ENCODE results near the gene IL11. TPM values are rescaled to one million over a fixed set of nuclear protein-coding genes. Genes with fewer than 3 reads are reported as not detected.

IL11 gene
- total and polyA plus RNA-seq, 2 of the 13 experiments (the other 11 are each of a cell fraction or from before 2014, with no cell fraction given) = 2.5 to 2.9 TPM

DNA sequence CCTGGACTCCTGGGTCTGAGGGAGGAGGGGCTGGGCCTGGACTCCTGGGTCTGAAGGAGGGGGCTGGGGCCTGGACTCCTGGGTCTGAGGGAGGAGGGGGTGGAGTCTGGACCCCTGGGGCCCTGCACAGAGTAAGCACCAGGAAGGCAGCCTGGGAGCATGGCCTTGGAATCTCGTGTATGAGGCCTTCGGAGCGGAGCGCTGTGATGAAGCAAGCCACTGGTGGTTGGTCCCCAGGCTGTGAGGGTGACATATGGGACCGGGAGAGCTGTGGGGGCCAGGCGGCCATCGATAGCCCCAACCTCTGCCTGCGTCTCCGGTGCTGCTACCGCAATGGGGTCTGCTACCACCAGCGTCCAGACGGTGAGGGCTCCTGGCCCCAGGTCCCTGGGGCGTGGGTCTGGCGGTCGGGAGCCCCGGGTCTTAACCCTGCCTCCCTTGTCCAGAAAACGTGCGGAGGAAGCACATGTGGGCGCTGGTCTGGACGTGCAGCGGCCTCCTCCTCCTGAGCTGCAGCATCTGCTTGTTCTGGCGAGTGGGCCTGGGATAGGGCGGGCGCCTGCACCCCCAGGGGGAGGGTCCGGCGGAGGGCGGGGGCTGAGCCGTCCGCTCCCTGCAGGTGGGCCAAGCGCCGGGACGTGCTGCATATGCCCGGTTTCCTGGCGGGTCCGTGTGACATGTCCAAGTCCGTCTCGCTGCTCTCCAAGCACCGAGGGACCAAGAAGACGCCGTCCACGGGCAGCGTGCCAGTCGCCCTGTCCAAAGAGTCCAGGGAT lies 7.3 kb upstream of the IL11 start (continued):
- TF ChIP-seq, protein P1, sequence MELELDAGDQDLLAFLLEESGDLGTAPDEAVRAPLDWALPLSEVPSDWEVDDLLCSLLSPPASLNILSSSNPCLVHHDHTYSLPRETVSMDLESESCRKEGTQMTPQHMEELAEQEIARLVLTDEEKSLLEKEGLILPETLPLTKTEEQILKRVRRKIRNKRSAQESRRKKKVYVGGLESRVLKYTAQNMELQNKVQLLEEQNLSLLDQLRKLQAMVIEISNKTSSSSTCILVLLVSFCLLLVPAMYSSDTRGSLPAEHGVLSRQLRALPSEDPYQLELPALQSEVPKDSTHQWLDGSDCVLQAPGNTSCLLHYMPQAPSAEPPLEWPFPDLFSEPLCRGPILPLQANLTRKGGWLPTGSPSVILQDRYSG (CRISPR knock-in tag; IDR thresholded peaks at IDR 0.05) = no peak
- TF ChIP-seq, protein P2, sequence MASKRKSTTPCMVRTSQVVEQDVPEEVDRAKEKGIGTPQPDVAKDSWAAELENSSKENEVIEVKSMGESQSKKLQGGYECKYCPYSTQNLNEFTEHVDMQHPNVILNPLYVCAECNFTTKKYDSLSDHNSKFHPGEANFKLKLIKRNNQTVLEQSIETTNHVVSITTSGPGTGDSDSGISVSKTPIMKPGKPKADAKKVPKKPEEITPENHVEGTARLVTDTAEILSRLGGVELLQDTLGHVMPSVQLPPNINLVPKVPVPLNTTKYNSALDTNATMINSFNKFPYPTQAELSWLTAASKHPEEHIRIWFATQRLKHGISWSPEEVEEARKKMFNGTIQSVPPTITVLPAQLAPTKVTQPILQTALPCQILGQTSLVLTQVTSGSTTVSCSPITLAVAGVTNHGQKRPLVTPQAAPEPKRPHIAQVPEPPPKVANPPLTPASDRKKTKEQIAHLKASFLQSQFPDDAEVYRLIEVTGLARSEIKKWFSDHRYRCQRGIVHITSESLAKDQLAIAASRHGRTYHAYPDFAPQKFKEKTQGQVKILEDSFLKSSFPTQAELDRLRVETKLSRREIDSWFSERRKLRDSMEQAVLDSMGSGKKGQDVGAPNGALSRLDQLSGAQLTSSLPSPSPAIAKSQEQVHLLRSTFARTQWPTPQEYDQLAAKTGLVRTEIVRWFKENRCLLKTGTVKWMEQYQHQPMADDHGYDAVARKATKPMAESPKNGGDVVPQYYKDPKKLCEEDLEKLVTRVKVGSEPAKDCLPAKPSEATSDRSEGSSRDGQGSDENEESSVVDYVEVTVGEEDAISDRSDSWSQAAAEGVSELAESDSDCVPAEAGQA (IDR thresholded peaks at IDR 0.05; ENCODE audit: low read depth) = no peak
- TF ChIP-seq, protein P2 (CRISPR knock-in tag; IDR thresholded peaks at IDR 0.05; ENCODE audit: borderline replicate concordance) = no peak
- no peak for TF ChIP-seq FOXA1 (IDR thresholded peaks at IDR 0.05)
- no peak for TF ChIP-seq FOXA1 (CRISPR knock-in tag; IDR thresholded peaks at IDR 0.05)
- TF ChIP-seq MLLT10 (CRISPR knock-in tag; IDR thresholded peaks at IDR 0.05) = no peak
- no peak for TF ChIP-seq ZNF547 (CRISPR knock-in tag; IDR thresholded peaks at IDR 0.05)
- TF ChIP-seq, protein P3, sequence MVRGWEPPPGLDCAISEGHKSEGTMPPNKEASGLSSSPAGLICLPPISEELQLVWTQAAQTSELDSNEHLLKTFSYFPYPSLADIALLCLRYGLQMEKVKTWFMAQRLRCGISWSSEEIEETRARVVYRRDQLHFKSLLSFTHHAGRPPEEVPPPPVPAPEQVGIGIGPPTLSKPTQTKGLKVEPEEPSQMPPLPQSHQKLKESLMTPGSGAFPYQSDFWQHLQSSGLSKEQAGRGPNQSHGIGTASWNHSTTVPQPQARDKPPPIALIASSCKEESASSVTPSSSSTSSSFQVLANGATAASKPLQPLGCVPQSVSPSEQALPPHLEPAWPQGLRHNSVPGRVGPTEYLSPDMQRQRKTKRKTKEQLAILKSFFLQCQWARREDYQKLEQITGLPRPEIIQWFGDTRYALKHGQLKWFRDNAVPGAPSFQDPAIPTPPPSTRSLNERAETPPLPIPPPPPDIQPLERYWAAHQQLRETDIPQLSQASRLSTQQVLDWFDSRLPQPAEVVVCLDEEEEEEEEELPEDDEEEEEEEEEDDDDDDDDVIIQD (CRISPR knock-in tag; IDR thresholded peaks at IDR 0.05; ENCODE audit: low read depth) = no peak
- no peak for TF ChIP-seq ZNF530 (CRISPR knock-in tag; IDR thresholded peaks at IDR 0.05; ENCODE audit: low read depth)
- TF ChIP-seq ZNF264 (CRISPR knock-in tag; IDR thresholded peaks at IDR 0.05) = peak; percentile 56; the same call in 1 of the 2 replicates
- TF ChIP-seq KAT2B (IDR thresholded peaks at IDR 0.05; ENCODE audit: borderline replicate concordance, low read depth, low read length) = no peak
- no peak for TF ChIP-seq ZNF792 (CRISPR knock-in tag; IDR thresholded peaks at IDR 0.05)
- no peak for TF ChIP-seq GABPA (IDR thresholded peaks at IDR 0.05; ENCODE audit: low read depth, low read length)
- TF ChIP-seq GABPA (CRISPR knock-in tag; IDR thresholded peaks at IDR 0.05; ENCODE audit: low read depth) = no peak
- TF ChIP-seq RNF2 (conservative IDR thresholded peaks at IDR 0.05; ENCODE audit: low read depth) = no peak
- no peak for TF ChIP-seq MAZ (IDR thresholded peaks at IDR 0.05; ENCODE audit: borderline replicate concordance, low read depth, low read length)
- no peak for TF ChIP-seq MAZ (CRISPR knock-in tag; IDR thresholded peaks at IDR 0.05; ENCODE audit: low read depth)
- TF ChIP-seq ZBTB7B (CRISPR knock-in tag; IDR thresholded peaks at IDR 0.05) = peak; percentile 21; the same call in 1 of the 2 replicates
- no peak for TF ChIP-seq ATF7 (IDR thresholded peaks at IDR 0.05)
- TF ChIP-seq ATF7 (CRISPR knock-in tag; IDR thresholded peaks at IDR 0.05) = no peak
- TF ChIP-seq, protein P4, sequence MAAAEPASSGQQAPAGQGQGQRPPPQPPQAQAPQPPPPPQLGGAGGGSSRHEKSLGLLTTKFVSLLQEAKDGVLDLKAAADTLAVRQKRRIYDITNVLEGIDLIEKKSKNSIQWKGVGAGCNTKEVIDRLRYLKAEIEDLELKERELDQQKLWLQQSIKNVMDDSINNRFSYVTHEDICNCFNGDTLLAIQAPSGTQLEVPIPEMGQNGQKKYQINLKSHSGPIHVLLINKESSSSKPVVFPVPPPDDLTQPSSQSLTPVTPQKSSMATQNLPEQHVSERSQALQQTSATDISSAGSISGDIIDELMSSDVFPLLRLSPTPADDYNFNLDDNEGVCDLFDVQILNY (CRISPR knock-in tag; conservative IDR thresholded peaks at IDR 0.05) = no peak
- TF ChIP-seq BORCS8-MEF2B (CRISPR knock-in tag; IDR thresholded peaks at IDR 0.05) = peak; percentile 20; the same call in 1 of the 2 replicates
